HCEC 1CT (cell line): ENCODE results near the gene PRKAG3.

Source experiments
- DNase-seq: peaks from one replicate; pipeline ENCODE4 v3.0.0-alpha.2; 2017

Gene PRKAG3

DNA sequence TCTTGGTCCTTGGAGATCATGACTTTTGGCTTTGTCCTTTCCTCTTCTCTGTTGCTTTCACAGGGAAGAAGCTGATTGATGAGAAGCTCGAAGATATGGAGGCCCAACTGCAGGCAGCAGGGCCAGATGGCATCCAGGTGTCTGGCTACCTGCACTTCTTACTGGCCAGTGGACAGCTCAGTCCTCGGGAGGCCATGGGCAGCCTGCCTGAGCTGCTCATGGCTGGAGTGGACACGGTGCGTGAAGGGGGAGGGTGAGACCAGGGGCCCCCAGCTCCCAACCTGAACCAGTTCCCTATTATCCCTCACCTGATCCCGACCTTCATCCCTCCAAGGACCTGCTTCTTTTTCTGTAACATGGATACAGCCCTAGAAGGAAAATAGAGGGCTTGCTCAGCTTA, 18.7 kb downstream of the PRKAG3 start:
- DNase-seq = no peak

DNA sequence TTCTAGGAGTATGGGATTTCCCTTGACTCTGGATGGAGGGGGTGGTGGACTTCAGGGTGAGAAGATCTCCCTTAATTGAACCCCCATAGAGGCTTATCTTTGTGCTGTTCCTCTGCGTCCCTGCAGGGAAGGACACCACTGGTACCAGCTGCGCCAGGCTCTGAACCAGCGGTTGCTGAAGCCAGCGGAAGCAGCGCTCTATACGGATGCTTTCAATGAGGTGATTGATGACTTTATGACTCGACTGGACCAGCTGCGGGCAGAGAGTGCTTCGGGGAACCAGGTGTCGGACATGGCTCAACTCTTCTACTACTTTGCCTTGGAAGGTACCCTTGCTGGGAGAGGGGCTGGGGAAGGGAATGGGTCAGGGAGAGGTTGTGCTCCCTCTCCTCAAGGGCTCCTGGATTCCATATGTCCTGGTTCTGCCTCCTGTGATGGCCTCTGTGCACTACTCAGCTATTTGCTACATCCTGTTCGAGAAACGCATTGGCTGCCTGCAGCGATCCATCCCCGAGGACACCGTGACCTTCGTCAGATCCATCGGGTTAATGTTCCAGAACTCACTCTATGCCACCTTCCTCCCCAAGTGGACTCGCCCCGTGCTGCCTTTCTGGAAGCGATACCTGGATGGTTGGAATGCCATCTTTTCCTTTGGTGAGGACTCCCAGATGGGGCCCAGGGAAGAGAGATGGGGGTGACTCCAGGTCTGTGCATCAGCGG, 19.3 kb downstream of the PRKAG3 start:
- DNase-seq = no peak

DNA sequence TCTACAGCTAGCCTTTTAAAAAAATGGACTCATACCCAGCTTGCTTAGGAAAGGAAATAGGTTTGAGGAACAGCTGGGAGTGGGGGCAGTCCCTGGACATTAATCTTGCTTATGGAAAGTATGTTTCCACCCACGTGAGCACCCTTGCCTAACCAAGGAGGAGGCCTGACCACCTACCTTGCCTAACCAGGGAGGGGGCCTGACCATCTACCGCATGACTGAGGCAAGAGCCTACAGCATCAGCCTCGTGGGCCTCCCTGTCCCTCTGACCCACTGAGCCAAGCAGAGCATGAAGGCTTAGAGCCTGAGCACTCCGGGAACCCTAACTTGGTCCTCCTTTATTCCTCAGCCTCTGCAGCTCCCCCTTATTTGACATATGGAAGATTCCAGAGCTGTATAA, 20.2 kb downstream of the PRKAG3 start:
- DNase-seq = peak; percentile 7

- no peak for DNase-seq
These were observed 21.3 kb downstream of the PRKAG3 start for GRCh38 chr2:218810256-218810655.

DNA sequence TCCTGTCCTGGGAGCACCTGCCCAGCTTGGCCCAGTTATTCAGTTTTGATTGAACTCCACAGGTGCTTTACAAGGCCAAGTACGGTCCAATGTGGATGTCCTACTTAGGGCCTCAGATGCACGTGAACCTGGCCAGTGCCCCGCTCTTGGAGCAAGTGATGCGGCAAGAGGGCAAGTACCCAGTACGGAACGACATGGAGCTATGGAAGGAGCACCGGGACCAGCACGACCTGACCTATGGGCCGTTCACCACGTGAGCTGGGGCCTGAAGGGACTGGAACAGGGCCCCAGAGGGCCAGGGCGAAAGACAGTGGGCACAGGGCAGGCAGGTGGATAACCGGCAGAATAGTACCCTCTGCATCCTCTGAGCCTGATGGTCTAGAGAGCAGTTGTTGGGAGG, 22.1 kb downstream of the PRKAG3 start:
- no peak for DNase-seq

GRCh38 chr2:218807626-218808025, 24.0 kb downstream of the PRKAG3 start:
- peak; percentile 32 for DNase-seq

DNA sequence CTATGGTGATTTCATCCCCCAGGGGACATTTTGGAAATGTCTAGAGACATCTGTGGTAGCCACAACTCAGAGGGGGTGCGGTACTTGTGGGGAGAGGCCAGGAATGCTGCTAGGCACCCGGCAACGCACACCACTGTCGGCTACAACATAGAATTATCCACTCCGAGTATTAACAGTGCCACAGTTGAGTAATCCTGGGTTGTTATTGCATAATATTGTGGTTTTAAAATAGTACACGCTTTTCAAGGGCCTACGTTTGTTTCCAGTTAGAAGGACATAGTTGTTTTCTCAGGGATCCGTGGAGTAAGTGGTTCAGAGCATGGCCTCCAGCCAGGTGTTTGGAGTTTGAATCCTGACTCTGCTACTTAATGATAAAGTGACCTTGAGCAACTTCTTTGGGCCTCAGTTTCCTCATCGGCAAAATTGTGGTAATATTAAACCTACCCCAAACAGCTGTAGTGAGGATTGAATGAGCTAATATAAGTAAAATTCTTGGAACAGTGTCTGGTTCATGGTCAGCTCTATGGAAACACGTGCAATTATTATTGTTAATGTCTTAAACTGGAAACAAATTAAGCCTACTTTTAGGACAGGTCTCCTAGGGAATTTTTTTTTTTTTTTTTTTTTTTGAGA, 25.1 kb downstream of the PRKAG3 start:
- peak; percentile 96 for DNase-seq

DNA sequence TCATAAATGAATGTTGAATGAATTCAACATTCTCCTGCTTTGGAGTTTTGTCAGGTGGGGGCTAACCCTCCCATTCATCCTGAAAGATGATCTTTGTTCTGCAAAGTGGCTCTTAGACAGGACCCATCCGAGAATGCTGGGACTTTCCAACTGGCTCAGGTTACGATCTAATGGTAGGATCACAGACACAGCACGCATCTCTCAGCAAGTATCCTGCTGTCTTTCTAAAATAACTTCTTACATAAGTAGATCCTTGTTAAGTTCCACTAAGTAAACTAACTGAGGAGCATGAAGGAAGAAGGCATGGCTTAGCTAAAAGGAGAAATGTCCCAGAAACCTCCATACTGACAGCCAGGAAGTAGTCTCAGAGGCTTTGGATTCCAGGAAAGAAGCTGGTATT, 26.0 kb downstream of the PRKAG3 start:
- DNase-seq = peak; percentile 22

DNA sequence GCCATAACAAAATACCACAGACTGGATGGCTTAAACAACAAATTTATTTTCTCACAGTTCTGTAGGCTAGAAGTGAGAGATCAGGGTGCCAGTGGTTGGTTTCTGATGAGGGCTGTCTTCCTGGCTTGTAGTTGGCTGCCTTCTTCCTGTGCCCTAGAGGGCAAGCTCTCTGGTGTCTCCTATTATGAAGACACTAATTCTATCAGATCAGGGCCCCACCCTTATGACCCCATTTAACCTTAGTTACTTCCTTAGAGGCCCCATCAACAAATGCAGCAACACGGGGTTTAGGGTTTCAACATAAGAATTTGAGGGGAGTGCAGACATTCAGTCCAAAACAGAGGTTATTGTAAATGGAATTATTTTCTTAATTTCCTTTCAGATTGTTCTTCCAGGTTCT, 26.8 kb downstream of the PRKAG3 start:
- DNase-seq = no peak

- no peak for DNase-seq
These were observed 29.1 kb downstream of the PRKAG3 start for GRCh38 chr2:218802386-218802994.

GRCh38 chr2:218799990-218800389, 31.6 kb downstream of the PRKAG3 start:
- DNase-seq = no peak

DNA sequence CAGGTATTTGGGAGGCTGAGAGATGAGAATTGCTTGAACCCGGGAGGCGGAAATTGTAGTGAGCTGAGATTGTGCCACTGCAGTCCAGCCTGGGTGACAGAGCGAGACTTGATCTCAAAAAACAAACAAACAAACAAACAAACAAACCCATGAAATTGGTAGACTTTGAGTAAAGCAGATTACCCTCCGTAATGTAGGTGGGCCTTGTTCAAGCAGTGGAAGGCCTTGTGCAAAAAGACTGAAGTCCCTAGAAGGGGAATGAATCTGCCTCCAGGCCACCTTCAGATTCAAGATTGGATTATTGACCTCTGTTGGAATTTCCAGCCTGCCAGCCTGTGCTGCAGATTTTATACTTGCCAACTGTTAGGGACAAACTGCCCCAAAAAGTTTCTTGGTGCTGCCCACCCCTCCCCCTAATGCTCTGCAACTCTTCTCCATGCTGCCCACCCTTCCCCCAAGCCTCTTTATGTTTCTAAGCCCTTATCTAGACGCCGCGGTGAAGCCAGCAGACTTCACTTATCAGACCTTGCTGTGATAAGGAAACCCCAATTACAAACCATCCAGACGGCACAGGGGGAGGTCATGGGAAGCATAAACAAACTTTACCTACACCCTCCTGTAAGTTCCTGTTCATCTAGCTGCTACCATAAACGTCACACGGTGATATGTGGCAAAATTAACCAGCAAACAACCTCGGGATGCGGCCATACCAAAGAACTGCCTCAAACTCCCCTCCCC, 32.7 kb downstream of the PRKAG3 start:
- no peak for DNase-seq

DNA sequence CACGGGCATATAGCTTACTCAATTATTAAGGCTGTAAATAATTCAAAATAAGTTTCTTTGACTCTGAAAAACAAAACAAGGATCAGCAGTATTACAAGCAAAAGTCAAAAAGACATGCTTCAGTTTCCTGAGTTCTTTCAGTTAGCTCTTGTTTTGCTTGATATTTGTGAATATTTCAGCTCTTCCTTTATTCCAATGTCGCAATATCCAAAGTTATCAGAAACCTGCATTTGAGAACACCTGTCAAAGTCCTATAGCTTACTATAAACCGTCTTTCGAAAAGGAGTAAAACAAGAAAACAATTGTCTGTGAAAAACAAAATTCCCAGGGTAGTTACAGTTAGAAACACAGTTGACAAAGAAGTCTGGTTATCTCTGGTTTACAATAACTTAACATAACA, 34.9 kb downstream of the PRKAG3 start:
- DNase-seq = no peak

DNA sequence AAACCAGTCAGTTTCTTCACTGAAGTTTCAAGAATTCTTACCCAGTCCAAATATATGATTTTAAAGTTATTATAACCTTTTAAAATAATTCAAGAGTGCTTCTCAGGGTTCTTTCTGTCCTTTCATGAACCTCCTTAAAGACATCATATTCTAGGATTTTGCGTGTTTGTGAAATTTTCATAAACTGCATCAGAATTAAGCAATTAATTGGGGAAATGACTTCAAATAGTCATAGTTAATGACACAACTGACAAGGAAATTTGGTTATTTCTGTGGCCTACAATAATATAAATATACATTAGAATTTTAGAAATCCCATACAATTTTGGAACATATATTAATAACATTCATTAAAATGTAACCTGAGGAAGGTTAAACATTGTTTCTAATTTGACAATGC, 39.2 kb downstream of the PRKAG3 start:
- DNase-seq = no peak

DNA sequence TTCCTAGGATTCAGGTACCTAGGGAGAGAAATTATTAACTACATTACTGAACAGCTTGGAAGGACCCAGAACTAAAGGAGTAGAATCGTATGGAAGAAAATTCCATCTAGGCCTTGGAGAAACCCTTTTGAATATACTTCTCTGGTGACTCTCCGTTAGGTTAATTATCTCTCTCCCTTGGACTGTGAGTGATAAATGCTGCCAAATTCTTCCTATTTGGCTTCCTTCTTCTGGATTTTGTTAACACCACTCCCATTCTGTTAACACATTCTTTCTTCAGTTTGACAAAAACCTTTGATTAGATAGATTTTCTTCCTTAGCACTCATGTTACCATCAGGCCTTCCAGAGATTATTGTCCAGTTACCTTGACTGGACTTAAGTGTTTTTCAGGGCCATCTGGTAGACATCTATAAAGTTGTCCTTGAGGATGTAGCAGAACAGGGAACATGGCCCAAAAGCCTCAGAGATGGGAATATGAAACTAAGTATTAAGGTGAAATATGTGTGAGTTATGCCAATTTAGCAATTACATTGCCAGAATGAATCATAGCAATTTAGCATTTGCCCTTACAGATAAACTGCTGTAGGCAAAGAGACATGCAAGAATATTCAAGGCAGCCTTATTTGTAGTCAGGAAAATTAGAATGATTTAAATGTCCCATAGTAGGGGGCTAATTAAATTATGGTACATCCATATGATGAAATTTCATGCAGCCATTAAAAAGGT, 42.9 kb downstream of the PRKAG3 start:
- no peak for DNase-seq

- DNase-seq = no peak
These were observed 45.5 kb downstream of the PRKAG3 start for GRCh38 chr2:218786133-218786532.

DNA sequence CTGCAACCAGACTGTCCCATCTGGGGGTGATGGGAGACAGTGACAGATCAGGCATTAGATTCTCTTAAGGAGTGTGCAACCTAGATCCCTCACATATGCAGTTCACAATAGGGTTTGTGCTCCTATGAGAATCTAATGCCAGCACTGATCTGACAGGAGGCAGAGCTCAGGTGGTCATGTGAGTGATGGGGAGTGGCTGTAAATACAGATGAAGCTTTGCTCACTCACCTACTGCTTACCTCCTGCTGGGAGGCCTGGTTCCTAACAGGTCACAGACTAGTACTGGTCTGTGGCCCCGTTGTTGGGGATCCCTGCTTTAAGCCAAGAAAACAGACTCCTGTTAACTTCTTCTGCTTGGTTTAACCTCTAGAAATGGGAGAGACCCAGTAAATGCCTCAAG, 46.5 kb downstream of the PRKAG3 start:
- no peak for DNase-seq

GRCh38 chr2:218783688-218784087, 47.9 kb downstream of the PRKAG3 start:
- no peak for DNase-seq

GRCh38 chr2:218782528-218782844, 49.1 kb downstream of the PRKAG3 start:
- DNase-seq = no peak

DNA sequence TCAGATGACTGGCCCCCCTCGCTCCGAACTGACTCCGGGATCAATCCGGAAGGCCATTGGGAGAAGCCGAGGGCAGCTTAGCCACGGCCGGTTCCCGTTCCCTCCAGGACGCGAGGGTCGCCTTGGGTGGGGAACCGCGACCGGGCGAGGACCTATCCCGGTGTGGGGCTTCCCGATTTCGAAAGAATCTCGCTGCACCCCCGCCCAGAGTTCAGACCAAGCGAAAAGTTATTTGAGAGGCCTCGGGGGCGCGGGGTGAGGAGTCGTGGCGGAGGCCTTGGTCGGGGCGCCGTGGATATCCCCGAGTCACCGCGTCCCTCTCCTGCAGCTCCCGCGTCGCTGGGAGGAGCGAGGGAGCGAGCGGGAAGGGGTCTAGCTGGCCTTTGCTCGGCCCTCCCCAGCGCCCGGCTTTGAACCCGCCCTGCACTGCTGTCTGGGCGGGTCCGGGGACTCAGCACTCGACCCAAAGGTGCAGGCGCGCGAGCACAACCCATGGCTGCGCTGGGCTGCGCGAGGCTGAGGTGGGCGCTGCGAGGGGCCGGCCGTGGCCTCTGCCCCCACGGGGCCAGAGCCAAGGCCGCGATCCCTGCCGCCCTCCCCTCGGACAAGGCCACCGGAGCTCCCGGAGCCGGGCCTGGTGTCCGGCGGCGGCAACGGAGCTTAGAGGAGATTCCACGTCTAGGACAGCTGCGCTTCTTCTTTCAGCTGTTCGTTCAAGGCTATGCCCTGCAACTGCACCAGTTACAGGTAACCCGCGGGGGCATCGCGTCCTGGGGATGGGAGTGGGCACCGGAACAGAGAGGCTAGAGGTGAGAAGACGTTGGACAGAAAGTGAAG, 49.7 kb downstream of the PRKAG3 start, which contains the start of gene CYP27A1:
CYP27A1 (plus strand) TSS at position 457 of the 837 bp plus-strand sequence; CDS start at position 493, 36 bp downstream.
- peak; percentile 9 for DNase-seq

DNA sequence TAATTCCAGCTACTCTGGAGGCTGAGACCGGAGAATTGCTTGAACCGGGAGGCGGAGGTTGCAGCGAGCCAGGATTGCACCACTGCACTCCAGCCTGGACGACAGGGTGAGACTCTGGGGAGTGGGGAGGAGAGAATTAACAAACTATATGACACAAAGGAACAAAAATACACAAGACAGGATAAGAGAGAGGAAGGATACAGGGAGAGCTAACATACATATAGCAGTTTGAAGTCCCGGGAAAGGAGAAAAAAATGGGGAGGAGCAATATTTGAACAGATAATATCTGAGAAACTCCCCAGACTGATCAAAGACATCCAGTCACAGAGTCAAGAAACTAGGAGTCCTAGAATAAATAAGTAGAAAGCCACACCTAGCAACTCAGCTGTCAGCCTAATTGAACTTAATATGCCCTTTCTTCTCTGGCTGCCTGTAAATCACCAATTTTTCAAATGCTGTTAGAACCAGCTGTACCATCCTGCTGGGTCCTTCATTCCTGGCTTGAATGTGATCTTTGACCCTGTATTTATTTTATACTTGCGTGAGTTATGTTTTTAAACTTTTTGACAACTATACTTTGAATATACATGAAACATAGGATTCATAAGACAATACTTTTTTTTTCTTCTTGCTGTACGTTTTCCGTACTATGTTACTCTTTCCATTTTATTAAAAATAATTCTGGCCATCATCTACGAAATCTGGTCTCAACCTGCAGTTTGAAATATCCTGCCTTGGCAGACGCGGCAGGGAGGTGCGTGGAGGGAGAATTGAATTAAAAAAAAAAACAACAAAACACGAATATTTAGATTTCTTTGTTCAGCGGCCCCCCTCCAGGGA, 50.5 kb downstream of the PRKAG3 start:
- no peak for DNase-seq
